ENCODE results near the gene PIP5K1C.
"Not testable (repeated sequence)": the region's sequence is repeated elsewhere in the genome, so short reads cannot be mapped to it uniquely, and the experiment has no call there.

PIP5K1C gene

DNA sequence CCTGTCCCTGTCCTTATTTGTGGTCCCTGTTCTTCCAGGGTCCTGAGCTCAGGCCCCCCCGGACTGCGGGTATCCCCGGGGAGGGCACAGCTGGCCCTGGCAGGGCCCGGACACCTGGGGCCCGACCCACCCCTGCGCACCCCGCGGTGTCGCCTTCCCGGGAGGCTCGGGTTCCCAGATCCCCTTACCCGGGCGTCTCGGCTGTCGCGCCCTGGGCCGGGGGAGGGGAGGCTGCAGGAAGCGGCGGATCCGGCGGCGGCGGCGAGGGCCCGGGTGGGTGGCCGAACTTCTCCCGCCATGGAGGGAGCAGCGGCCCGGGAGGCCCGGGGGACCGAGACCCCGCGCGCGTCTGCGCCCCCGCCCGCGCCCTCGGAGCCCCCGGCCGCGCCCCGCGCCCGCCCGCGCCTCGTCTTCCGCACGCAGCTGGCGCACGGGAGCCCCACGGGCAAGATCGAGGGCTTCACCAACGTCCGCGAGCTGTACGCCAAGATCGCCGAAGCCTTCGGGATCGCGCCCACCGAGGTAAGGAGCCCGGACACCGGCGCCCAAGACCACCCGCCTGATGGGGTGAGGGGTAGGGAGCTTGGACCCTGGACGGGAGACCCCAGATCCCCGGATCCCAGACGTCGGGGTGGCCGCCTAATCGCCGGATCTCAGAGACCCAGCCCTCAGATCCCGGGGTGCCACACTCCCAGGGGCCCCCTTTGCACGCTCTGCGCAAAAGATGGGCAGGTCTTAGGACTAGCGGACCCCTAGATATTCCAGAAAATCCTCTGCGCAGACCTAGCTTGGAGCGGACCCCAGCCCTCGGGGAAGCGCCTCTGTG lies 114.8 kb downstream of the PIP5K1C start, which contains the start of gene GIPC3:
Gene GIPC3 (plus strand): TSS at position 178 of the 826 bp plus-strand sequence. CDS start 120 bp downstream, at position 298.
- DNase-seq = no peak

DNA sequence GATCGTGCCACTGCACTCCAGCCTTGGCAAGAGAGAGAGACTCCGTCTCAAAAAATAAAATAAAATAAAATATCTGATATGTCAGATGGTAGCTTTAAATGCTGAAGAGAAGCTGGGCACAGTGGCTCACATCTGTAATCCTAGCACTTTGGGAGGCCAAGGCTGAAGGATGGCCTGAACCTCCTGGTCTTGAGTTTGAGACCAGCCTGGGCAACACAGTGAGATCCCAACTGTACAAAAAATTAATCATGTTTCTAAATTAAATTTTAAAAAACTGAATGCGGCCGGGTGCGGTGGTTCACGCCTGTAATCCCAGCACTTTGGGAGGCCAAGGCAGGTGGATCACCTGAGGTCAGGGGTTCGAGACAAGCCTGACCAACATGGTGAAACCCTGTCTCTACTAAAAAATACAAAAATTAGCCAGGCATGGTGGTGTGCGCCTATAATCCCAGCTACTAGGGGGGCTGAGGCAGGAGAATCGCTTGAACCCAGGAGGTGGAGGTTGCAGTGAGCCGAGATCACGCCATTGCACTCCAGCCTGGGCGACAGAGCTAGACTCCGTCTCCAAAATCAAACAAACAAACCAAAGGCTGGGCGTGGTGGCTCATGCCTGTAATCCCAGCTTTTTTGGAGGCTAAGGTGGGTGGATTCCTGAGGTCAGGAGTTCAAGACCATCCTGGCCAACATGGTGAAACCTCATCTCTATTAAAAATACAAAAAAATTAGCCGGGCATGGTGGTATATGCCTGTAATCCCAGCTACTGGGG lies 116.0 kb downstream of the PIP5K1C start:
- DNase-seq = not testable (repeated sequence)

DNA sequence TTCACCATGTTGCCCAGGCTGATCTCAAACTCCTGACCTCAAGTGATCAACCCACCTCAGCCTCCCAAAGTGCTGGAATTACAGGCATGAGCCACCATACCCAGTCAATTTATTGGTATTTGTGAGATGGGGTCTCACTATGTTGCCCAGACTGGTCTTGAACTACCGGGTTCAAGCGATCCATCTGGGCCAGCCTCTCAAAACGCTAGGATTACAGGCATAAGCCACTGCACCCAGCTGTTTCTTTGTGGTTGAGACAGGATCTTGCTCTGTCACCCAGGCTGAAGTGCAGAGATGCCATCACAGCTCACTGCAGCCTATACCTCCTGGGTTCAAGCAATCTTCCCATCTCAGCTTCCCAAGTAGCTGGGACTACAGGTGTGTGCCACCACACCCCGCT lies 118.5 kb downstream of the PIP5K1C start:
- not testable (repeated sequence) for DNase-seq
